HepG2 (cell line): Measurements from ENCODE around the gene CDK6. TPM values are rescaled to one million over a fixed set of nuclear protein-coding genes. Genes with fewer than 3 reads are reported as not detected.

Experiments
- ATAC-seq: fragments of 200-7000 bp; cut with Tn5 transposase; 3 replicates; pipeline ENCODE4 v1.9.1; 2020; ENCODE audit warnings: mild to moderate bottlenecking, moderate library complexity
- BruUV-seq: library from RNA; stranded (reverse); fragments of 400-500 nt; replicated peaks from 2 replicates; lab custom pipeline; 2021; lab: Mats Ljungman, UMichigan
- CTCF ChIA-PET: fragments of 300-600 bp; formaldehyde crosslinking; extraction: SDS; loops from one replicate; lab custom pipeline; 2021; ENCODE audit warnings: low total read pairs, inconsistent platforms, low intra/inter-chr PET ratio; lab: Yijun Ruan, JAX
- POLR2A ChIA-PET: fragments of 350-600 bp; sonication (Branson Sonifier 250); formaldehyde crosslinking; loops from one replicate; lab custom pipeline; 2020; ENCODE audit warnings: antibody characterized with exemption, inconsistent platforms; lab: Yijun Ruan, JAX
- DNase-seq: peaks from one replicate; pipeline ENCODE4 v3.0.0-alpha.2; 2015; ENCODE audit warnings: low spot score
- FAIRE-seq: peaks from 3 replicates; lab custom pipeline; 2011; peaks lifted over from hg19 to GRCh38; lab: Jason Lieb, UNC
- H2AFZ ChIP-seq: one replicate; pipeline ENCODE4 v1.6.1; 2011; ENCODE audit warnings: low read length, inconsistent platforms
- H3K27ac ChIP-seq: fragments of 300-600 bp; 3 replicates; pipeline ENCODE4 v1.8.0; 2011; ENCODE audit warnings: mixed run types, mild to moderate bottlenecking, mixed read lengths, low read length, inconsistent platforms; ENCODE audit not compliant: insufficient read depth; ENCODE audit errors: extremely low read length
- H3K27me3 ChIP-seq, 2 experiments: fragments of 200-600 bp in 1 of 2; 2 replicates in 1 of 2; 3 replicates in 1 of 2; pipeline versions ENCODE4 v1.6.0 to v1.8.0; 2011; ENCODE audit warnings: low read length in 2 of 2, mild to moderate bottlenecking in 2 of 2, moderate library complexity in 2 of 2, inconsistent platforms in 1 of 2; ENCODE audit not compliant: insufficient read depth in 2 of 2, control insufficient read depth in 1 of 2
- H3K36me3 ChIP-seq, 2 experiments: fragments of 200-600 bp in 1 of 2; replicated peaks in 1 of 2; 2 replicates in 1 of 2; 3 replicates in 1 of 2; pipeline versions ENCODE4 v1.5.1 to v1.8.0; 2011; ENCODE audit warnings: low read length in 2 of 2, inconsistent platforms in 1 of 2; ENCODE audit not compliant: insufficient read depth in 2 of 2, control insufficient read depth in 1 of 2
- H3K4me1 ChIP-seq: 2 replicates; pipeline ENCODE4 v1.5.1; 2012; ENCODE audit warnings: low read length, inconsistent platforms; ENCODE audit not compliant: insufficient read depth
- H3K4me2 ChIP-seq: 2 replicates; pipeline ENCODE4 v1.6.0; 2011; ENCODE audit warnings: low read depth, low read length, inconsistent platforms
- H3K4me3 ChIP-seq, 3 experiments: fragments of 200-600 bp in 1 of 3; sonication (generic), shearing (Covaris generic) in 1 of 3; replicated peaks in 1 of 3; 2 replicates each; pipeline ENCODE4 v1.5.1; 2011 to 2016; ENCODE audit warnings: low read length in 3 of 3, inconsistent platforms in 2 of 3, low read depth in 2 of 3, mild to moderate bottlenecking in 2 of 3, control low read depth in 1 of 3, mixed read lengths in 1 of 3; ENCODE audit not compliant: insufficient read depth in 1 of 3
- H3K79me2 ChIP-seq: one replicate; pipeline ENCODE4 v1.6.1; 2011; ENCODE audit warnings: low read length, inconsistent platforms; ENCODE audit not compliant: insufficient read depth
- H3K9ac ChIP-seq: 2 replicates; pipeline ENCODE4 v1.6.0; 2011; ENCODE audit warnings: mild to moderate bottlenecking, low read depth, low read length, inconsistent platforms; ENCODE audit not compliant: insufficient read depth
- H3K9me3 ChIP-seq: 2 replicates; pipeline ENCODE4 v1.5.1; 2012; ENCODE audit warnings: mild to moderate bottlenecking, low read length
- H4K20me1 ChIP-seq: 2 replicates; pipeline ENCODE4 v1.6.0; 2011; ENCODE audit warnings: inconsistent platforms, mild to moderate bottlenecking, low read length, moderate library complexity; ENCODE audit not compliant: insufficient read depth
- GPBP1L1 ChIP-seq: sonication (generic); formaldehyde crosslinking; IDR thresholded peaks from 2 replicates; pipeline ENCODE4 v1.5.0; 2020; ENCODE audit warnings: mild to moderate bottlenecking, missing genetic modification reagents
- NRL ChIP-seq: sonication (generic); formaldehyde crosslinking; IDR thresholded peaks from 2 replicates; pipeline ENCODE4 v1.5.0; 2020; ENCODE audit warnings: missing genetic modification reagents, mild to moderate bottlenecking, moderate library complexity, borderline replicate concordance
- PCBP1 ChIP-seq: fragments of 200-400 bp; formaldehyde crosslinking; IDR thresholded peaks from 2 replicates; pipeline ENCODE4 v1.6.1; 2017; ENCODE audit warnings: mild to moderate bottlenecking, low read depth, low read length, borderline replicate concordance
- PRMT3 ChIP-seq: sonication (generic); formaldehyde crosslinking; IDR thresholded peaks from 2 replicates; pipeline ENCODE4 v1.8.1; 2022; ENCODE audit warnings: low read depth, mild to moderate bottlenecking, moderate library complexity, missing genetic modification reagents, borderline replicate concordance
- SOX13 ChIP-seq, 3 experiments: fragments of 450-650 bp in 1 of 3; sonication (generic) in 1 of 3; formaldehyde crosslinking in 1 of 3; IDR thresholded peaks in 2 of 3; conservative IDR thresholded peaks in 1 of 3; 2 replicates each; pipeline versions ENCODE4 v1.5.0 to v1.6.1; 2016 to 2020; ENCODE audit warnings: antibody characterized with exemption in 1 of 3, mild to moderate bottlenecking in 1 of 3, missing compliant biosample characterization in 1 of 3, missing genetic modification reagents in 1 of 3, moderate library complexity in 1 of 3
- ZFP90 ChIP-seq: sonication (generic); formaldehyde crosslinking; IDR thresholded peaks from 2 replicates; pipeline ENCODE4 v1.8.0; 2022; ENCODE audit warnings: missing genetic modification reagents, mild to moderate bottlenecking, inconsistent platforms, borderline replicate concordance
- ZNF124 ChIP-seq: sonication (generic); formaldehyde crosslinking; IDR thresholded peaks from 2 replicates; pipeline ENCODE4 v1.4.0; 2020; ENCODE audit warnings: missing genetic modification reagents
- ZNF136 ChIP-seq: sonication (generic); formaldehyde crosslinking; IDR thresholded peaks from 2 replicates; pipeline ENCODE4 v1.8.1; 2022; ENCODE audit warnings: low read depth, mild to moderate bottlenecking, moderate library complexity, missing genetic modification reagents
- WGBS: methylation state at CpG from one replicate; pipeline ENCODE4 v1.1.6; 2017; ENCODE audit warnings: low lambda C conversion rate; 5-methylcytosine and 5-hydroxymethylcytosine counted together
- in situ Hi-C: cut with HindIII; loops from 2 replicates; pipeline ENCODE4 v1.10.0; 2017; ENCODE audit warnings: low pct_unique_long_range_greater_than_20kb; ENCODE audit not compliant: extremely low pct_ligation_motif_present
- intact Hi-C: fragments of 100-400 bp; cut with micrococcal nuclease; formaldehyde crosslinking; loops from one replicate; pipeline ENCODE4 v1.10.0; 2022; ENCODE audit not compliant: unreplicated experiment
- polyA plus RNA-seq, 8 experiments: library from polyadenylated mRNA; depleted of rRNA in 3 of 8; stranded (reverse) in 7 of 8; unstranded in 1 of 8; fragments of >200 nt; fragmentation: Illumina TruSeq in 4 of 8; extraction: Trizol in 4 of 8; gene quantifications; 2 replicates each; pipeline versions ENCODE4 v1.2.1 to v1.2.3, GENCODE V29; 2011 to 2016; ENCODE audit warnings: low read depth in 4 of 8, missing spikeins in 1 of 8, mixed read lengths in 1 of 8; ENCODE audit not compliant: insufficient read depth in 1 of 8
- total RNA-seq, 5 experiments: library from RNA; depleted of rRNA; stranded (reverse); fragments of >200 nt; fragmentation: Illumina TruSeq; extraction: Trizol; gene quantifications; 2 replicates each; pipeline ENCODE4 v1.2.3, GENCODE V29; 2016; ENCODE audit warnings: low read depth in 1 of 5

CDK6 gene
- total and polyA plus RNA-seq, 2 of the 13 experiments (the other 11 are each of a cell fraction or from before 2014, with no cell fraction given), result 34.6 to 90.8 TPM

- H3K79me2 ChIP-seq, result peaks cover 32% of the 10 kb centered on the region
Observed at GRCh38 chr7:92693519-92693918, 142.9 kb downstream of the CDK6 start.

More at GRCh38 chr7:92693519-92693918, 142.9 kb downstream of the CDK6 start:
- H4K20me1 ChIP-seq, result no peaks in the 10 kb centered on the region
- H3K27me3 ChIP-seq, result no peaks in the 10 kb centered on the region
- H3K4me2 ChIP-seq, result peak overlapping the region; percentile 31; the same call in 1 of the 2 replicates
- WGBS, result 96% methylated on average over 1 of the region's 1 CpG
- ATAC-seq (no peak), DNase-seq (no peak), FAIRE-seq (no peak)
- H3K27ac ChIP-seq, result peak overlapping the region; percentile 97
- intact Hi-C loops (loop anchor here (10.0 kb wide), 1 partner anchor 361 kb away; no protein-coding TSS in a partner anchor), in situ Hi-C loops (no loop called here)
- peak overlapping the region; percentile 81 for H3K9ac ChIP-seq
- H3K9me3 ChIP-seq, result no peaks in the 10 kb centered on the region
- peaks cover 74% of the 10 kb centered on the region for H3K4me1 ChIP-seq
- no peak overlapping the region for H3K4me3 ChIP-seq
- ChIA-PET CTCF (interaction anchor here (2.1 kb wide), 1 partner anchor 140 kb away, joined by 4 read pairs; no protein-coding TSS in a partner anchor), POLR2A (interaction anchor here (3.3 to 3.9 kb wide), 2 partner anchors 139 to 142 kb away, joined by 44 to 66 read pairs; partner anchors contain the start of gene CDK6)
- no TSS peak for BruUV-seq
- peaks cover 2 to 20% of the 10 kb centered on the region in 2 experiments; a peak in 3 of 5 replicates for H3K36me3 ChIP-seq
- TF ChIP-seq ZNF136 (CRISPR knock-in tag) (no peak), NRL (CRISPR knock-in tag) (no peak), PCBP1 (no peak), PRMT3 (CRISPR knock-in tag) (no peak), ZNF124 (CRISPR knock-in tag) (no peak), ZFP90 (CRISPR knock-in tag) (peak; percentile 100), SOX13 (IDR thresholded peaks at IDR 0.05) (no peak), SOX13 (CRISPR knock-in tag; conservative IDR thresholded peaks at IDR 0.05 in 1 of 2, IDR thresholded peaks at IDR 0.05 in 1 of 2) (no peak), GPBP1L1 (CRISPR knock-in tag) (no peak)
- TF ChIP-seq, all 625 proteins: peak for 1
- H2AFZ ChIP-seq, result no peak overlapping the region
